ENCODE measurements around the gene C6orf89.

DNA sequence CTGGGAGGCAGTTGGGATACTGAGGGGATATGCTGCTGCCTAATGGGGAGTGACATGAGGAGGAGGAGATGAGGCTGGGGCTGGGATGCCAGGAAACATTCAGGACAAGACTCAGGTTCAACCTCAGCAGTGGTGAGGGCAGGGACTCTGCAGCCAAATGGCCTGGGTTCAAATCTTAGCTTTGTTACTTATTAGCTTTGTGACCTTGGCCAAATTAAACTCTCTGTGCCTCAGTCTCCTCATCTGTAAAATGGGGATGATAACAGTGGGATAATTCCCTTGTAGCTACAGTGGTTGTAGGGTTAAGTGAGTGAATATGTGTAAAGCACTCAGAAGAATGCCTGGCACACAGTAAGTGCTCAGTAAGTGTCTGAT lies 70.7 kb downstream of the C6orf89 start:
- TF ChIP-seq, protein P1, sequence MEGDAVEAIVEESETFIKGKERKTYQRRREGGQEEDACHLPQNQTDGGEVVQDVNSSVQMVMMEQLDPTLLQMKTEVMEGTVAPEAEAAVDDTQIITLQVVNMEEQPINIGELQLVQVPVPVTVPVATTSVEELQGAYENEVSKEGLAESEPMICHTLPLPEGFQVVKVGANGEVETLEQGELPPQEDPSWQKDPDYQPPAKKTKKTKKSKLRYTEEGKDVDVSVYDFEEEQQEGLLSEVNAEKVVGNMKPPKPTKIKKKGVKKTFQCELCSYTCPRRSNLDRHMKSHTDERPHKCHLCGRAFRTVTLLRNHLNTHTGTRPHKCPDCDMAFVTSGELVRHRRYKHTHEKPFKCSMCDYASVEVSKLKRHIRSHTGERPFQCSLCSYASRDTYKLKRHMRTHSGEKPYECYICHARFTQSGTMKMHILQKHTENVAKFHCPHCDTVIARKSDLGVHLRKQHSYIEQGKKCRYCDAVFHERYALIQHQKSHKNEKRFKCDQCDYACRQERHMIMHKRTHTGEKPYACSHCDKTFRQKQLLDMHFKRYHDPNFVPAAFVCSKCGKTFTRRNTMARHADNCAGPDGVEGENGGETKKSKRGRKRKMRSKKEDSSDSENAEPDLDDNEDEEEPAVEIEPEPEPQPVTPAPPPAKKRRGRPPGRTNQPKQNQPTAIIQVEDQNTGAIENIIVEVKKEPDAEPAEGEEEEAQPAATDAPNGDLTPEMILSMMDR (conservative IDR thresholded peaks at IDR 0.05), result no peak
- no peak for TF ChIP-seq EZH2 (IDR thresholded peaks at IDR 0.05; ENCODE audit: low read depth)
